Endothelial cell of umbilical vein (primary cell): ENCODE results near the gene NDUFS8. TPM values are rescaled to one million over a fixed set of nuclear protein-coding genes. Genes with fewer than 3 reads are reported as not detected.

Experiments
- BruUV-seq: library from RNA; stranded (reverse); fragments of 400-500 nt; replicated peaks from 2 replicates; lab custom pipeline; 2021; lab: Mats Ljungman, UMichigan
- CTCF ChIA-PET: fragments of 300-600, 350-600 bp; sonication (Branson Sonifier 250); formaldehyde crosslinking; loops from one replicate; lab custom pipeline; 2021; ENCODE audit warnings: antibody characterized with exemption, inconsistent platforms; lab: Charles Lee
- POLR2A ChIA-PET: fragments of 300-600, 350-600 bp; sonication (Branson Sonifier 250); formaldehyde crosslinking; loops from one replicate; lab custom pipeline; 2021; ENCODE audit warnings: antibody characterized with exemption, inconsistent platforms; lab: Charles Lee
- DNase-seq: peaks from one replicate; pipeline ENCODE4 v3.0.0-alpha.2; 2011; ENCODE audit warnings: low read depth, low spot score
- FAIRE-seq: peaks from 2 replicates; lab custom pipeline; 2011; peaks lifted over from hg19 to GRCh38; lab: Jason Lieb, UNC
- H2AFZ ChIP-seq: 2 replicates; pipeline ENCODE4 v1.6.0; 2012; ENCODE audit warnings: low read depth, low read length, control low read depth, inconsistent platforms
- H3K27ac ChIP-seq: 2 replicates; pipeline ENCODE4 v1.5.1; 2011; ENCODE audit warnings: low read depth, mild to moderate bottlenecking, control low read depth, low read length, moderate library complexity; ENCODE audit not compliant: insufficient read depth
- H3K27me3 ChIP-seq, 2 experiments: 2 replicates each; pipeline versions ENCODE4 v1.6.0 to v1.6.1; 2011; ENCODE audit warnings: low read length in 2 of 2, mixed read lengths in 1 of 2; ENCODE audit not compliant: control insufficient read depth in 2 of 2, insufficient read depth in 2 of 2
- H3K36me3 ChIP-seq, 2 experiments: 2 replicates in 1 of 2; 3 replicates in 1 of 2; pipeline ENCODE4 v1.5.1; 2011; ENCODE audit warnings: low read length in 2 of 2, mild to moderate bottlenecking in 1 of 2, moderate library complexity in 1 of 2; ENCODE audit not compliant: control insufficient read depth in 2 of 2, insufficient read depth in 2 of 2; ENCODE audit errors: extremely low read depth in 1 of 2
- H3K4me1 ChIP-seq: 3 replicates; pipeline ENCODE4 v1.5.1; 2011; ENCODE audit warnings: mild to moderate bottlenecking, low read length; ENCODE audit not compliant: control insufficient read depth, insufficient read depth; ENCODE audit errors: extremely low read depth
- H3K4me2 ChIP-seq: 2 replicates; pipeline ENCODE4 v1.6.1; 2011; ENCODE audit warnings: low read length, control low read depth, mixed read lengths; ENCODE audit not compliant: insufficient read depth
- H3K4me3 ChIP-seq, 3 experiments: fragments of 200-600 bp in 1 of 3; sonication (generic), shearing (Covaris generic) in 1 of 3; replicated peaks in 1 of 3; 2 replicates each; pipeline ENCODE4 v1.5.1; 2011 to 2016; ENCODE audit warnings: control low read depth in 3 of 3, low read length in 3 of 3, mild to moderate bottlenecking in 2 of 3, inconsistent platforms in 1 of 3, low read depth in 1 of 3, moderate library complexity in 1 of 3; ENCODE audit not compliant: insufficient read depth in 1 of 3
- H3K79me2 ChIP-seq: 2 replicates; pipeline ENCODE4 v1.6.0; 2012; ENCODE audit warnings: low read length, inconsistent platforms; ENCODE audit not compliant: control insufficient read depth, insufficient read depth
- H3K9ac ChIP-seq: replicated peaks from 2 replicates; pipeline ENCODE3; 2011; ENCODE audit warnings: low read length, control low read depth; ENCODE audit not compliant: insufficient read depth; ENCODE audit errors: extremely low read depth
- H3K9me1 ChIP-seq: replicated peaks from 3 replicates; pipeline ENCODE4 v1.6.0; 2011; ENCODE audit warnings: mild to moderate bottlenecking, low read length; ENCODE audit not compliant: control insufficient read depth, insufficient read depth; ENCODE audit errors: extremely low read depth
- H3K9me3 ChIP-seq: replicated peaks from 2 replicates; pipeline ENCODE4 v1.5.1; 2012; ENCODE audit warnings: low read length, inconsistent platforms; ENCODE audit not compliant: control insufficient read depth, insufficient read depth
- H4K20me1 ChIP-seq: replicated peaks from 2 replicates; pipeline ENCODE3; 2011; ENCODE audit warnings: mild to moderate bottlenecking, low read length; ENCODE audit not compliant: control insufficient read depth, insufficient read depth; ENCODE audit errors: extremely low read depth
- CTCF ChIP-seq, 2 donors: IDR thresholded peaks; 1 replicate in 1 of 2; 2 replicates in 1 of 2; pipeline ENCODE4 v1.5.1; 2011; ENCODE audit warnings: low read length in 2 of 2, mild to moderate bottlenecking in 2 of 2, moderate library complexity in 2 of 2, control low read depth in 1 of 2, inconsistent platforms in 1 of 2, low read depth in 1 of 2; ENCODE audit not compliant: insufficient read depth in 1 of 2; ENCODE audit errors: extremely low read depth in 1 of 2
- EZH2 ChIP-seq: IDR thresholded peaks from 2 replicates; pipeline ENCODE4 v1.6.1; 2012; ENCODE audit warnings: borderline replicate concordance, low read depth, mild to moderate bottlenecking, moderate library complexity, low read length, inconsistent platforms; ENCODE audit not compliant: severe bottlenecking
- FOS ChIP-seq: IDR thresholded peaks from 2 replicates; pipeline ENCODE4 v1.6.1; 2011; ENCODE audit warnings: mild to moderate bottlenecking, low read length, moderate library complexity, borderline replicate concordance; ENCODE audit not compliant: insufficient read depth
- GATA2 ChIP-seq: IDR thresholded peaks from 2 replicates; pipeline ENCODE4 v1.7.0; 2011; ENCODE audit warnings: low read depth, mild to moderate bottlenecking, moderate library complexity, mixed read lengths, low read length; ENCODE audit not compliant: insufficient read length, insufficient read depth
- JUN ChIP-seq: IDR thresholded peaks from 2 replicates; pipeline ENCODE4 v1.6.1; 2011; ENCODE audit warnings: borderline replicate concordance, low read depth; ENCODE audit not compliant: insufficient read length, insufficient read depth
- MAX ChIP-seq: IDR thresholded peaks from 2 replicates; pipeline ENCODE4 v1.6.1; 2011; ENCODE audit not compliant: insufficient read depth, insufficient read length
- MYC ChIP-seq: IDR thresholded peaks from one replicate; pipeline ENCODE4 v1.6.1; 2011; ENCODE audit warnings: mild to moderate bottlenecking, low read depth, low read length
- POLR2A ChIP-seq: IDR thresholded peaks from 2 replicates; pipeline ENCODE4 v1.6.1; 2012; ENCODE audit warnings: low read depth, mild to moderate bottlenecking, control low read depth, low read length
- POLR2AphosphoS5 ChIP-seq: IDR thresholded peaks from 2 replicates; pipeline ENCODE4 v1.6.1; 2012; ENCODE audit warnings: low read depth, mild to moderate bottlenecking, control low read depth, low read length, moderate library complexity; ENCODE audit not compliant: insufficient read depth
- dilution Hi-C: fragments of 300-500 bp; cut with MboI; formaldehyde crosslinking; loops from one replicate; pipeline ENCODE4 v1.15.0; 2019; ENCODE audit warnings: low sequenced_read_pairs; ENCODE audit not compliant: extremely low pct_ligation_motif_present
- intact Hi-C: fragments of 100-400 bp; cut with micrococcal nuclease; formaldehyde crosslinking; loops from one replicate; pipeline ENCODE4 v1.10.0; 2022
- polyA plus RNA-seq, 4 experiments: library from polyadenylated mRNA; depleted of rRNA in 3 of 4; stranded (reverse) in 3 of 4; unstranded in 1 of 4; fragments of >200 nt; gene quantifications; 2 replicates each; pipeline versions ENCODE4 v1.2.1 to v1.2.3, GENCODE V29; 2011 to 2012; ENCODE audit warnings: missing spikeins in 1 of 4
- total RNA-seq: library from RNA; stranded (reverse); gene quantifications from 2 replicates; pipeline ENCODE4 v1.2.3, GENCODE V29; 2021

Gene NDUFS8
- total and polyA plus RNA-seq, 2 donors (not counting 3 experiments of a cell fraction or from before 2014, with no cell fraction given) = 166 to 170 TPM

- intact Hi-C loops (no loop called here), dilution Hi-C loops (no loop called here)
- BruUV-seq = no TSS peak
- Histone ChIP-seq H3K4me2 (no peak overlapping the region), H3K9me3 (no peaks in the 10 kb centered on the region), H3K27me3 (no peaks in the 10 kb centered on the region), H3K9me1 (no peaks in the 10 kb centered on the region), H3K27ac (no peak overlapping the region), H4K20me1 (no peaks in the 10 kb centered on the region), H3K9ac (no peak overlapping the region), H3K36me3 (peaks cover 0 to 19% of the 10 kb centered on the region in 2 experiments), H3K4me1 (peaks cover 23% of the 10 kb centered on the region), H2AFZ (no peak overlapping the region), H3K79me2 (peaks cover 18% of the 10 kb centered on the region), H3K4me3 (no peak overlapping the region)
- DNase-seq (no peak), FAIRE-seq (no peak)
- POLR2A ChIA-PET = no interaction called here
- CTCF ChIA-PET = no interaction called here
- TF ChIP-seq GATA2 (no peak), CTCF (IDR thresholded peaks at IDR 0.05; ENCODE audit: extremely low read depth in 1 of 2, insufficient read depth in 1 of 2, low read depth in 1 of 2, low read length in 2 of 2) (no peak), MAX (no peak), JUN (no peak), EZH2 (no peak), POLR2A (no peak), POLR2AphosphoS5 (no peak), FOS (no peak), MYC (no peak)
These were observed 3.2 kb downstream of the NDUFS8 start for GRCh38 chr11:68033708-68034045.
